Measurements from ENCODE around the gene SST.

DNA sequence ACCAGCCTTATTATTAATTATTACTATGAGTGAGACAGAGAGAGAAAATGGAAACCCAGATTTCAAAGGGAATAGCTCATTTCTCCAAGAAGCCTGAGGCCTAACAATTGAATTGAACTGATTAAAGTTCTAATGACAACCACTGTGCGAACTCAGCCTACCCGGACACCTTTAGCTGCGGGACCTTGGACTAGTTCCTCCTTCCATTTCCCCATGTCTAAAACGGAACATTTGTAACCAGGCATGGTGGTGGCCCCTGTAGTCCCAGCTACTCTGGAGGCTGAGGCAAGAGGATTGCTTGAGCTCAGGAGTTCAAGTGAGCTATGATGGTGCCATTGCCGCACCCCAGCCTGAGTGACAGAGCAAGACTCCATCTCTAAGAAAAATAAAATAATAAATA lies 48.6 kb upstream of the SST start:
- TF ChIP-seq, protein P1, sequence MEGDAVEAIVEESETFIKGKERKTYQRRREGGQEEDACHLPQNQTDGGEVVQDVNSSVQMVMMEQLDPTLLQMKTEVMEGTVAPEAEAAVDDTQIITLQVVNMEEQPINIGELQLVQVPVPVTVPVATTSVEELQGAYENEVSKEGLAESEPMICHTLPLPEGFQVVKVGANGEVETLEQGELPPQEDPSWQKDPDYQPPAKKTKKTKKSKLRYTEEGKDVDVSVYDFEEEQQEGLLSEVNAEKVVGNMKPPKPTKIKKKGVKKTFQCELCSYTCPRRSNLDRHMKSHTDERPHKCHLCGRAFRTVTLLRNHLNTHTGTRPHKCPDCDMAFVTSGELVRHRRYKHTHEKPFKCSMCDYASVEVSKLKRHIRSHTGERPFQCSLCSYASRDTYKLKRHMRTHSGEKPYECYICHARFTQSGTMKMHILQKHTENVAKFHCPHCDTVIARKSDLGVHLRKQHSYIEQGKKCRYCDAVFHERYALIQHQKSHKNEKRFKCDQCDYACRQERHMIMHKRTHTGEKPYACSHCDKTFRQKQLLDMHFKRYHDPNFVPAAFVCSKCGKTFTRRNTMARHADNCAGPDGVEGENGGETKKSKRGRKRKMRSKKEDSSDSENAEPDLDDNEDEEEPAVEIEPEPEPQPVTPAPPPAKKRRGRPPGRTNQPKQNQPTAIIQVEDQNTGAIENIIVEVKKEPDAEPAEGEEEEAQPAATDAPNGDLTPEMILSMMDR (IDR thresholded peaks at IDR 0.05) = no peak
- no peak for TF ChIP-seq EZH2 (IDR thresholded peaks at IDR 0.05)
- TF ChIP-seq EZH2phosphoT487 (IDR thresholded peaks at IDR 0.05) = no peak

Measured in neural progenitor cell (in vitro differentiated cells).